Measurements from ENCODE around the gene TRAP1.

Gene TRAP1

GRCh38 chr16:3745751-3746355 is 28.5 kb upstream of the TRAP1 start:
- Mint-ChIP-seq H3K9me3 (no peaks in the 10 kb centered on the region), H3K36me3 (peaks cover 33% of the 10 kb centered on the region), H3K4me1 (peaks cover 3% of the 10 kb centered on the region), H3K4me3 (no peak overlapping the region), H3K27me3 (no peaks in the 10 kb centered on the region), H3K27ac (no peak overlapping the region)
- ATAC-seq (ENCODE audit: low read depth) (no peak), DNase-seq (ENCODE audit: low spot score in 2 of 2) (no peak)

- ATAC-seq (ENCODE audit: low read depth) = no peak
- no peaks in the 10 kb centered on the region for H3K27me3 Mint-ChIP-seq
- peaks cover 36% of the 10 kb centered on the region for H3K36me3 Mint-ChIP-seq
- DNase-seq (ENCODE audit: low spot score in 2 of 2) = no peak
- H3K9me3 Mint-ChIP-seq = no peaks in the 10 kb centered on the region
- H3K4me1 Mint-ChIP-seq = peaks cover 3% of the 10 kb centered on the region
- no peak overlapping the region for H3K4me3 Mint-ChIP-seq
- H3K27ac Mint-ChIP-seq = no peak overlapping the region
Observed at GRCh38 chr16:3744018-3744417, 26.7 kb upstream of the TRAP1 start.

GRCh38 chr16:3740934-3741333 is 23.6 kb upstream of the TRAP1 start:
- Mint-ChIP-seq H3K9me3 (no peaks in the 10 kb centered on the region), H3K4me1 (no peaks in the 10 kb centered on the region), H3K36me3 (peaks cover 41% of the 10 kb centered on the region), H3K4me3 (no peak overlapping the region), H3K27me3 (no peaks in the 10 kb centered on the region), H3K27ac (no peak overlapping the region)
- no peak for DNase-seq (ENCODE audit: low spot score in 2 of 2)
- ATAC-seq (ENCODE audit: low read depth) = no peak

GRCh38 chr16:3740186-3740585 is 22.9 kb upstream of the TRAP1 start:
- H3K4me1 Mint-ChIP-seq = no peaks in the 10 kb centered on the region
- ATAC-seq (ENCODE audit: low read depth) (no peak), DNase-seq (ENCODE audit: low spot score in 2 of 2) (no peak)
- H3K27me3 Mint-ChIP-seq = no peaks in the 10 kb centered on the region
- H3K4me3 Mint-ChIP-seq = no peak overlapping the region
- no peak overlapping the region for H3K27ac Mint-ChIP-seq
- peaks cover 43% of the 10 kb centered on the region for H3K36me3 Mint-ChIP-seq
- no peaks in the 10 kb centered on the region for H3K9me3 Mint-ChIP-seq

- no peak overlapping the region for H3K4me3 Mint-ChIP-seq
- no peak for DNase-seq (ENCODE audit: low spot score in 2 of 2)
- peaks cover 47% of the 10 kb centered on the region for H3K36me3 Mint-ChIP-seq
- H3K9me3 Mint-ChIP-seq = no peaks in the 10 kb centered on the region
- H3K27me3 Mint-ChIP-seq = no peaks in the 10 kb centered on the region
- no peak overlapping the region for H3K27ac Mint-ChIP-seq
- peaks cover 4% of the 10 kb centered on the region for H3K4me1 Mint-ChIP-seq
- ATAC-seq (ENCODE audit: low read depth) = no peak
Observed at GRCh38 chr16:3739636-3740035, 22.3 kb upstream of the TRAP1 start.

GRCh38 chr16:3738541-3738940 is 21.2 kb upstream of the TRAP1 start:
- no peak overlapping the region for H3K27ac Mint-ChIP-seq
- H3K4me1 Mint-ChIP-seq = peaks cover 5% of the 10 kb centered on the region
- peaks cover 50% of the 10 kb centered on the region for H3K36me3 Mint-ChIP-seq
- H3K27me3 Mint-ChIP-seq = no peaks in the 10 kb centered on the region
- no peak overlapping the region for H3K4me3 Mint-ChIP-seq
- H3K9me3 Mint-ChIP-seq = no peaks in the 10 kb centered on the region
- DNase-seq (ENCODE audit: low spot score in 2 of 2) = no peak
- no peak for ATAC-seq (ENCODE audit: low read depth)

GRCh38 chr16:3738128-3738527 is 20.8 kb upstream of the TRAP1 start:
- DNase-seq (ENCODE audit: low spot score in 2 of 2) (no peak), ATAC-seq (ENCODE audit: low read depth) (no peak)
- Mint-ChIP-seq H3K27me3 (no peaks in the 10 kb centered on the region), H3K4me3 (no peak overlapping the region), H3K9me3 (no peaks in the 10 kb centered on the region), H3K36me3 (peaks cover 50% of the 10 kb centered on the region), H3K4me1 (peaks cover 5% of the 10 kb centered on the region), H3K27ac (peak overlapping the region; percentile 65)

GRCh38 chr16:3737181-3737580 is 19.9 kb upstream of the TRAP1 start:
- Mint-ChIP-seq H3K27ac (no peak overlapping the region), H3K4me1 (peaks cover 5% of the 10 kb centered on the region), H3K27me3 (no peaks in the 10 kb centered on the region), H3K9me3 (no peaks in the 10 kb centered on the region), H3K4me3 (no peak overlapping the region), H3K36me3 (peaks cover 49% of the 10 kb centered on the region)
- DNase-seq (ENCODE audit: low spot score in 2 of 2) (no peak), ATAC-seq (ENCODE audit: low read depth) (no peak)

GRCh38 chr16:3736116-3736515 is 18.8 kb upstream of the TRAP1 start:
- no peaks in the 10 kb centered on the region for H3K9me3 Mint-ChIP-seq
- no peaks in the 10 kb centered on the region for H3K27me3 Mint-ChIP-seq
- ATAC-seq (ENCODE audit: low read depth) = no peak
- no peak overlapping the region for H3K4me3 Mint-ChIP-seq
- no peak for DNase-seq (ENCODE audit: low spot score in 2 of 2)
- H3K27ac Mint-ChIP-seq = peak overlapping the region; percentile 64
- peaks cover 8% of the 10 kb centered on the region for H3K4me1 Mint-ChIP-seq
- H3K36me3 Mint-ChIP-seq = peaks cover 54% of the 10 kb centered on the region

GRCh38 chr16:3735541-3735940 is 18.2 kb upstream of the TRAP1 start:
- ATAC-seq (ENCODE audit: low read depth) = no peak
- Mint-ChIP-seq H3K36me3 (peaks cover 57% of the 10 kb centered on the region), H3K27ac (peak overlapping the region; percentile 64), H3K9me3 (no peaks in the 10 kb centered on the region), H3K4me1 (peaks cover 8% of the 10 kb centered on the region), H3K27me3 (no peaks in the 10 kb centered on the region), H3K4me3 (no peak overlapping the region)
- no peak for DNase-seq (ENCODE audit: low spot score in 2 of 2)

GRCh38 chr16:3734758-3735221 is 17.5 kb upstream of the TRAP1 start:
- Mint-ChIP-seq H3K27ac (peak overlapping the region; percentile 41), H3K9me3 (no peaks in the 10 kb centered on the region), H3K4me1 (peaks cover 8% of the 10 kb centered on the region), H3K36me3 (peaks cover 62% of the 10 kb centered on the region), H3K27me3 (no peaks in the 10 kb centered on the region), H3K4me3 (no peak overlapping the region)
- ATAC-seq (ENCODE audit: low read depth) (no peak), DNase-seq (ENCODE audit: low spot score in 2 of 2) (no peak)

- no peak for ATAC-seq (ENCODE audit: low read depth)
- H3K27me3 Mint-ChIP-seq = no peaks in the 10 kb centered on the region
- H3K4me1 Mint-ChIP-seq = peaks cover 8% of the 10 kb centered on the region
- H3K36me3 Mint-ChIP-seq = peaks cover 59% of the 10 kb centered on the region
- H3K27ac Mint-ChIP-seq = no peak overlapping the region
- no peak overlapping the region for H3K4me3 Mint-ChIP-seq
- DNase-seq (ENCODE audit: low spot score in 2 of 2) = no peak
- no peaks in the 10 kb centered on the region for H3K9me3 Mint-ChIP-seq
Observed at GRCh38 chr16:3734084-3734757, 16.9 kb upstream of the TRAP1 start.

GRCh38 chr16:3732171-3732570 is 14.8 kb upstream of the TRAP1 start:
- Mint-ChIP-seq H3K36me3 (peaks cover 57% of the 10 kb centered on the region), H3K4me1 (peaks cover 8% of the 10 kb centered on the region), H3K27ac (peak overlapping the region; percentile 50), H3K27me3 (no peaks in the 10 kb centered on the region), H3K4me3 (no peak overlapping the region), H3K9me3 (no peaks in the 10 kb centered on the region)
- DNase-seq (ENCODE audit: low spot score in 2 of 2) = no peak
- no peak for ATAC-seq (ENCODE audit: low read depth)

GRCh38 chr16:3731126-3731935 is 14.0 kb upstream of the TRAP1 start:
- H3K36me3 Mint-ChIP-seq = peaks cover 53% of the 10 kb centered on the region
- peak overlapping the region; percentile 50 for H3K27ac Mint-ChIP-seq
- H3K4me1 Mint-ChIP-seq = peaks cover 8% of the 10 kb centered on the region
- H3K9me3 Mint-ChIP-seq = no peaks in the 10 kb centered on the region
- DNase-seq (ENCODE audit: low spot score in 2 of 2) (no peak), ATAC-seq (ENCODE audit: low read depth) (no peak)
- no peaks in the 10 kb centered on the region for H3K27me3 Mint-ChIP-seq
- no peak overlapping the region for H3K4me3 Mint-ChIP-seq

Measured in memory B cell (primary cell).